HL-60 (cell line): Measurements from ENCODE around the gene CXCL14.

Experiments
- DNase-seq, 2 experiments: peaks; one replicate each; pipeline ENCODE4 v3.0.0-alpha.2; 2010 to 2020; ENCODE audit warnings: low read depth in 1 of 2, low spot score in 1 of 2
- H3K27ac ChIP-seq: fragments of 250-450 bp; sonication (Bioruptor Pico); replicated peaks from 2 replicates; pipeline ENCODE4 v1.5.1; 2020; ENCODE audit warnings: mild to moderate bottlenecking, moderate library complexity
- H3K27me3 ChIP-seq: fragments of 250-450 bp; sonication (Bioruptor Pico); 2 replicates; pipeline ENCODE4 v1.5.1; 2021; ENCODE audit warnings: mild to moderate bottlenecking, moderate library complexity; ENCODE audit not compliant: insufficient read depth, poor library complexity, severe bottlenecking
- H3K4me3 ChIP-seq: replicated peaks from 2 replicates; pipeline ENCODE4 v1.5.1; 2011; ENCODE audit warnings: mild to moderate bottlenecking, control low read depth, low read length; ENCODE audit not compliant: insufficient read depth
- CTCF ChIP-seq: IDR thresholded peaks from one replicate; pipeline ENCODE4 v1.5.1; 2011; ENCODE audit warnings: low read length, control low read depth, inconsistent platforms; ENCODE audit not compliant: insufficient read depth
- GABPA ChIP-seq: IDR thresholded peaks from 2 replicates; pipeline ENCODE4 v1.6.1; 2012; ENCODE audit warnings: low read depth
- POLR2AphosphoS5 ChIP-seq: IDR thresholded peaks from 2 replicates; pipeline ENCODE4 v1.6.1; 2012; ENCODE audit warnings: low read depth
- REST ChIP-seq: IDR thresholded peaks from 2 replicates; pipeline ENCODE4 v1.6.1; 2012; ENCODE audit warnings: low read depth; ENCODE audit not compliant: insufficient replicate concordance
- SPI1 ChIP-seq: IDR thresholded peaks from 2 replicates; pipeline ENCODE4 v1.6.1; 2012; ENCODE audit warnings: low read depth, mild to moderate bottlenecking, borderline replicate concordance

Gene CXCL14

GRCh38 chr5:135546101-135546500 is 32.7 kb downstream of the CXCL14 start:
- no peak overlapping the region for H3K4me3 ChIP-seq
- TF ChIP-seq SPI1 = no peak
- TF ChIP-seq REST = no peak
- no peak for TF ChIP-seq GABPA
- no peak for DNase-seq

GRCh38 chr5:135545099-135545498 is 33.7 kb downstream of the CXCL14 start:
- H3K27me3 ChIP-seq = peaks cover 5% of the 10 kb centered on the region
- H3K27ac ChIP-seq = no peak overlapping the region
- H3K4me3 ChIP-seq = no peak overlapping the region
- DNase-seq = no peak
- TF ChIP-seq GABPA (no peak), REST (no peak), CTCF (no peak), POLR2AphosphoS5 (no peak), SPI1 (no peak)

More at GRCh38 chr5:135546101-135546500, 32.7 kb downstream of the CXCL14 start:
- H3K27me3 ChIP-seq = peaks cover 5% of the 10 kb centered on the region
- H3K27ac ChIP-seq = no peak overlapping the region

- TF ChIP-seq SPI1 = no peak
- no peak for TF ChIP-seq POLR2AphosphoS5
- no peak for TF ChIP-seq CTCF
- TF ChIP-seq REST = no peak
- TF ChIP-seq GABPA = no peak
- Histone ChIP-seq H3K27ac (no peak overlapping the region), H3K27me3 (peaks cover 5% of the 10 kb centered on the region), H3K4me3 (peak overlapping the region; percentile 21)
- DNase-seq = no peak
Measured at GRCh38 chr5:135543485-135544304, 35.1 kb downstream of the CXCL14 start.
